Esophagus squamous epithelium (tissue), 4 donors: ENCODE results near the gene ABHD11.

Source experiments
- CTCF ChIP-seq, 6 experiments: fragments of 450-650 bp in 4 of 6; fragments of 200-600 bp in 2 of 6; sonication (generic) in 2 of 6; IDR thresholded peaks; one replicate each; pipeline ENCODE4 v1.5.1; 2016 to 2019; ENCODE audit warnings: antibody characterized with exemption in 6 of 6, mild to moderate bottlenecking in 4 of 6, moderate library complexity in 4 of 6
- POLR2A ChIP-seq, 4 donors: fragments of 450-650 bp; IDR thresholded peaks; one replicate each; pipeline ENCODE4 v1.6.1; 2017; ENCODE audit warnings: antibody characterized with exemption in 4 of 4, mild to moderate bottlenecking in 4 of 4, moderate library complexity in 3 of 4

- no peak for TF ChIP-seq CTCF (IDR thresholded peaks at IDR 0.05)
- no peak for TF ChIP-seq POLR2A (IDR thresholded peaks at IDR 0.05)
Measured at GRCh38 chr7:73773700-73774517, 35.3 kb upstream of the ABHD11 start.
